Measurements from ENCODE around the gene MRPL12. TPM values are rescaled to one million over a fixed set of nuclear protein-coding genes. Genes with fewer than 3 reads are reported as not detected.

Gene MRPL12
- total and polyA plus RNA-seq, 2 of the 8 experiments (the other 6 are each of a cell fraction or from before 2014, with no cell fraction given): 120 to 141 TPM

GRCh38 chr17:81683584-81684441 lies 19.4 kb upstream of the MRPL12 start, which contains the start of the genes ARL16 and HGS (continued):
- TF ChIP-seq TBP (IDR thresholded peaks at IDR 0.05; ENCODE audit: low read depth, low read length) (peak; percentile 31; the same call in 1 of the 2 replicates), CREB1 (IDR thresholded peaks at IDR 0.05) (peak; percentile 80), CEBPB (IDR thresholded peaks at IDR 0.05; ENCODE audit: low read depth, low read length) (no peak), GABPA (IDR thresholded peaks at IDR 0.05; ENCODE audit: borderline replicate concordance, insufficient read depth, low read length) (peak; percentile 89), CTBP2 (IDR thresholded peaks at IDR 0.05; ENCODE audit: borderline replicate concordance, insufficient read depth, insufficient read length, low read length) (no peak), RAD21 (IDR thresholded peaks at IDR 0.05 in 1 of 2, conservative IDR thresholded peaks at IDR 0.05 in 1 of 2; ENCODE audit: low read depth in 2 of 2, low read length in 2 of 2) (no peak), CHD7 (IDR thresholded peaks at IDR 0.05; ENCODE audit: insufficient replicate concordance, low read length) (no peak), RXRA (IDR thresholded peaks at IDR 0.05; ENCODE audit: insufficient read depth, low read depth, low read length) (no peak), BRCA1 (IDR thresholded peaks at IDR 0.05; ENCODE audit: low read depth, low read length) (no peak)
